Measurements from ENCODE around the gene CFAP92. TPM values are rescaled to one million over a fixed set of nuclear protein-coding genes. Genes with fewer than 3 reads are reported as not detected.

The CFAP92 gene
- polyA plus RNA-seq, 1 experiment: 0.10 TPM

DNA sequence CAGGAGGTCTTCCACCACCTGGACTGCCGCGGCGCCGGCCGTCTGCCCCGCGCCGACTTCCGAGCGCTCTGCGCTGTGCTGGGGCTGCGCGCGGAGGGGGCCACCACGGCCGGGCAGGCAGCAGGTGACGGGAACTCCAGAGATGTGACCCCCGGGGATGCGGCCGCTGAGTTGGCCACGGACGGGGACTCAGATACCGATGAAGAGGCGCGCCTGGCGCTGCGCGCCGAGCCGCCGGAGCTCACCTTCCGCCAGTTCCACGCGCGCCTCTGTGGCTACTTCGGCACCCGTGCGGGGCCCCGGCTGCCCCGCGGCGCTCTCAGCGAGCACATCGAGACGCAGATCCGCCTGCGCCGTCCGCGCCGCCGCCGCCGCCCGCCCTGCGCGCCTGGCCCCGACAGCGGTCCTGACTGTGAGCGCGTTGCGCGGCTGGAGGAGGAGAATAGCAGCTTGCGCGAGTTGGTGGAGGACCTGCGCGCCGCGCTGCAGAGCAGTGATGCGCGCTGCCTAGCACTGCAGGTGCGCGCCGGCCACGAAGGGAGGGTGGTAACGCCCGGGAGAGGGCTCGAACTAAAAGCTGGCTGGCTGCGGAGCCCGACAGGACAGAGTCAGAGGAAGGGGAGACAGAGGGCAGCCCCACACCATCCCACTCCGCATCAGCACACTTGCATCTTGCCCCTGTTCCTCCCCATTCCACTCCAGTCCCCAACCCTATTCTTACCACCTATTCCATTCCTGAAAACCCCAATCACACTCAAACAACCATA is 8.1 kb upstream of the CFAP92 start:
- Histone ChIP-seq H3K9me3 (ENCODE audit: control insufficient read depth, insufficient read depth, low read length) (no peaks in the 10 kb centered on the region; the same call in 1 of the 2 replicates), H3K27ac (ENCODE audit: low read depth, low read length) (no peak overlapping the region), H3K27me3 (ENCODE audit: control insufficient read depth, insufficient read depth, low read length) (peaks cover 67% of the 10 kb centered on the region), H3K4me3 (ENCODE audit: low read depth, low read length) (peak overlapping the region; percentile 44; the same call in 1 of the 2 replicates)
- ChIA-PET CTCF (no interaction called here), POLR2A (no interaction called here)
- DNase-seq (ENCODE audit: low read depth, low spot score): no peak
- TF ChIP-seq, protein P1, sequence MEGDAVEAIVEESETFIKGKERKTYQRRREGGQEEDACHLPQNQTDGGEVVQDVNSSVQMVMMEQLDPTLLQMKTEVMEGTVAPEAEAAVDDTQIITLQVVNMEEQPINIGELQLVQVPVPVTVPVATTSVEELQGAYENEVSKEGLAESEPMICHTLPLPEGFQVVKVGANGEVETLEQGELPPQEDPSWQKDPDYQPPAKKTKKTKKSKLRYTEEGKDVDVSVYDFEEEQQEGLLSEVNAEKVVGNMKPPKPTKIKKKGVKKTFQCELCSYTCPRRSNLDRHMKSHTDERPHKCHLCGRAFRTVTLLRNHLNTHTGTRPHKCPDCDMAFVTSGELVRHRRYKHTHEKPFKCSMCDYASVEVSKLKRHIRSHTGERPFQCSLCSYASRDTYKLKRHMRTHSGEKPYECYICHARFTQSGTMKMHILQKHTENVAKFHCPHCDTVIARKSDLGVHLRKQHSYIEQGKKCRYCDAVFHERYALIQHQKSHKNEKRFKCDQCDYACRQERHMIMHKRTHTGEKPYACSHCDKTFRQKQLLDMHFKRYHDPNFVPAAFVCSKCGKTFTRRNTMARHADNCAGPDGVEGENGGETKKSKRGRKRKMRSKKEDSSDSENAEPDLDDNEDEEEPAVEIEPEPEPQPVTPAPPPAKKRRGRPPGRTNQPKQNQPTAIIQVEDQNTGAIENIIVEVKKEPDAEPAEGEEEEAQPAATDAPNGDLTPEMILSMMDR (IDR thresholded peaks at IDR 0.05; ENCODE audit: low read depth, low read length): no peak

DNA sequence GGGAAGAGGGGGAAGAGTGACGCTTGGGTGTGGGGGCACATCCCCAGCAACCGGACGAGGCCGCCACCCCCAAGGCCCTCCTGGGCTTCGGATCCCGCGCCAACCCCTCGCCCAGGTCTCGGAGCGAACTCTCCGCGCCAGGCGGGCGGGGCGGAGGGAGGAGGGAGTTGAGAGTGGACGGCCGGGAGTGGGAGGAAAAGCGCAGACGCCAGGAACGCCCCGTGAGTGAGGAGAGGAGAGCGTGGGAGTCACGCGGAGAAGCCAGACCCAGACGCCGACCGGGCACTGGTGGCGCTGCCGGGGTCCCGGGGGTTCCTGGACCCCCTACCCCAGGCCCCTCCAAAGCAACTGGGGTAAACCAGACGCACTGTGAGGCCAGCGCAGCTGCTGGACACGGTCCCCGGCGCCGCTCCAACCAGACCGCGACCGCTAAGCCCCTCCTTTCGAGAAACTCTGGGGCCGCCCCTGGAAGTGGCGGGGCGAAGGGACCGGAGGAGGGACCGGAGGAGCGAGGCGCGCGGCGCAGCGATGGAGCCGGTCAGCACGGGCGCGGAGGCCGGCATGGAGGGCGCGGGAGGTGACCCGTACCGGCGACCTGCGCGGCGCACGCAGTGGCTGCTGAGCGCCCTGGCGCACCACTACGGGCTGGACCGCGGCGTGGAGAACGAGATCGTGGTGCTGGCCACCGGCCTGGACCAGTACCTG is 7.4 kb upstream of the CFAP92 start, which contains the start of gene EFCC1:
Gene EFCC1, plus strand, starts transcription at position 204 of the 705 bp plus-strand sequence. Its CDS starts 325 bp downstream, at position 529.
- Histone ChIP-seq H3K27ac (ENCODE audit: low read depth, low read length) (no peak within 1 kb of the TSS), H3K27me3 (ENCODE audit: control insufficient read depth, insufficient read depth, low read length) (peaks cover 69% of the 10 kb centered on the region), H3K9me3 (ENCODE audit: control insufficient read depth, insufficient read depth, low read length) (no peaks in the 10 kb centered on the region; the same call in 1 of the 2 replicates), H3K4me3 (ENCODE audit: low read depth, low read length) (peak within 1 kb of the TSS; percentile 44)
- CTCF ChIA-PET: no interaction called here
- DNase-seq (ENCODE audit: low read depth, low spot score): no peak
- TF ChIP-seq, protein P1 (IDR thresholded peaks at IDR 0.05; ENCODE audit: low read depth, low read length): no peak
- POLR2A ChIA-PET: no interaction called here

DNA sequence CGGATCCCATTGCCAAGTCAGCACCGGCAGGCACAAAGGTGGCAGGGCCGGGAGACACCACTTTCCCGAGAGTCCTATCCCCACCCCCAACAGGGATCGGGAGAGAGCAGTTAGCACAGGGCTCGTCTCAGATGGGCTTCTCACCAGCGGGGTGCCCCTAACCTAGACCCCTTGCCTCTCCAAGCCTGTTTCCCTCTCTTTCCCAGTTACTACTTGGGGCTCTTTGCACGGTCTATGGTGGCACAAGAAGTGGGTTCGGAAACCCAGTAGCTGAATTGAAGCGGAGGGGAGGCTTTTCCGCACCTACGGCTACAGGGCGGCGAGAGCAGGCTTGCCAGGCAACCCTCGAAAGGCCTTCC is 6.8 kb upstream of the CFAP92 start:
- CTCF ChIA-PET: no interaction called here
- peak overlapping the region; percentile 44 for H3K4me3 ChIP-seq (ENCODE audit: low read depth, low read length)
- no peak for DNase-seq (ENCODE audit: low read depth, low spot score)
- TF ChIP-seq, protein P1 (IDR thresholded peaks at IDR 0.05; ENCODE audit: low read depth, low read length): no peak
- POLR2A ChIA-PET: no interaction called here
- H3K9me3 ChIP-seq (ENCODE audit: control insufficient read depth, insufficient read depth, low read length): no peaks in the 10 kb centered on the region; the same call in 1 of the 2 replicates
- no peak overlapping the region for H3K27ac ChIP-seq (ENCODE audit: low read depth, low read length)
- H3K27me3 ChIP-seq (ENCODE audit: control insufficient read depth, insufficient read depth, low read length): peaks cover 73% of the 10 kb centered on the region

DNA sequence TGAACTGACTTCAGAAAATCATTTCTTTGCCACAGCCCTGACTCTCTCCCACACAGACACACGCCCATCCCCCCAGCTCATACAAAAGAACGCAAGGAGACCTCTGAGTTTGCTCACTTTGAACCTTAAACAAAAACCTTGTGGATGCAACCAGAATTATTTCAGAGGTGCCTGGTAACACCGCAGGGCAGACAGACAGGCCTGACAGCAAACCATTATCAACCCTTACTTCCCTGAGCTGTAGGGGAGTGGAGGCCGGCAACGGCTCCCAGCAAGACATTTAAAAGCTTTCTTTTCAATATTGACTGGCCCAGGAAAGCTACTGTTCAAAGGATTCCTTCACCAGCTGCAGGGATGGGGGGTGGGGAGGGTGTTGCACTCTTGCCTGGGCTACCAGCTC is 5.2 kb upstream of the CFAP92 start:
- no peak overlapping the region for H3K4me3 ChIP-seq (ENCODE audit: low read depth, low read length)
- TF ChIP-seq, protein P1 (IDR thresholded peaks at IDR 0.05; ENCODE audit: low read depth, low read length): no peak
- DNase-seq (ENCODE audit: low read depth, low spot score): no peak
- peaks cover 77% of the 10 kb centered on the region for H3K27me3 ChIP-seq (ENCODE audit: control insufficient read depth, insufficient read depth, low read length)
- no peak overlapping the region for H3K27ac ChIP-seq (ENCODE audit: low read depth, low read length)
- ChIA-PET POLR2A (interaction anchor here (0.9 kb wide), 1 partner anchor 22 kb away, joined by 4 read pairs; no protein-coding TSS in a partner anchor), CTCF (interaction anchor here (1.1 to 1.5 kb wide), 3 partner anchors 8 to 54 kb away, joined by 3 to 7 read pairs (median 6); no protein-coding TSS in a partner anchor)
- H3K9me3 ChIP-seq (ENCODE audit: control insufficient read depth, insufficient read depth, low read length): no peaks in the 10 kb centered on the region; the same call in 1 of the 2 replicates

All from AG04450 (cell line).